Gastroesophageal sphincter (tissue), 3 donors: ENCODE results near the gene ACSL4.

Source experiments
- EP300 ChIP-seq: sonication (generic); formaldehyde crosslinking; IDR thresholded peaks from one replicate; pipeline ENCODE4 v1.6.1; 2017; ENCODE audit warnings: antibody characterized with exemption, mild to moderate bottlenecking
- POLR2A ChIP-seq, 2 donors: fragments of 450-650 bp; IDR thresholded peaks; one replicate each; pipeline ENCODE4 v1.6.1; 2017; ENCODE audit warnings: antibody characterized with exemption in 2 of 2, mild to moderate bottlenecking in 2 of 2, moderate library complexity in 1 of 2
- TF ChIP-seq, protein P1 (sequence below), 4 experiments: fragments of 200-600 bp in 2 of 4; fragments of 450-650 bp in 2 of 4; sonication (generic) in 1 of 4; IDR thresholded peaks; one replicate each; pipeline ENCODE4 v1.5.1; 2017 to 2019; ENCODE audit warnings: antibody characterized with exemption in 4 of 4, mild to moderate bottlenecking in 2 of 4, moderate library complexity in 2 of 4

DNA sequence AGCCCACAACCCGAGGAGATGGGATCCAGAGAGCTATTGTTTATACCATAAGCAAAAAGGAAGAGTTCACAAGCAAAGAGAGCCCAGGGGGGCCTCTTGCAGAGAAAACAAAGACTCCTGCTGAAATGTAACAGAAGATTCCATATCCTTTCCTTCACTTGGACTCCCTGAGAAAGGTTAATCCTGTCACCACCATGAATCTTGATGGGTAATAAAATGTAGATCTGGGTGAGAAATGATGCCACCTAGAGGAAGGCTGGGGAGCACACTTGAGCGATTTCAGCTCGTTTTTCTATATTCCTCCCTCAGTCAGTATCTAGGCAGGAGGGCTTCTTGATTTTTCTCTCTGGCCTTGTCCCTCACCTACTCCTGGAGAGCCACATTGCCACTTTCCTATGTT, 97.9 kb downstream of the ACSL4 start:
- TF ChIP-seq, protein P1, sequence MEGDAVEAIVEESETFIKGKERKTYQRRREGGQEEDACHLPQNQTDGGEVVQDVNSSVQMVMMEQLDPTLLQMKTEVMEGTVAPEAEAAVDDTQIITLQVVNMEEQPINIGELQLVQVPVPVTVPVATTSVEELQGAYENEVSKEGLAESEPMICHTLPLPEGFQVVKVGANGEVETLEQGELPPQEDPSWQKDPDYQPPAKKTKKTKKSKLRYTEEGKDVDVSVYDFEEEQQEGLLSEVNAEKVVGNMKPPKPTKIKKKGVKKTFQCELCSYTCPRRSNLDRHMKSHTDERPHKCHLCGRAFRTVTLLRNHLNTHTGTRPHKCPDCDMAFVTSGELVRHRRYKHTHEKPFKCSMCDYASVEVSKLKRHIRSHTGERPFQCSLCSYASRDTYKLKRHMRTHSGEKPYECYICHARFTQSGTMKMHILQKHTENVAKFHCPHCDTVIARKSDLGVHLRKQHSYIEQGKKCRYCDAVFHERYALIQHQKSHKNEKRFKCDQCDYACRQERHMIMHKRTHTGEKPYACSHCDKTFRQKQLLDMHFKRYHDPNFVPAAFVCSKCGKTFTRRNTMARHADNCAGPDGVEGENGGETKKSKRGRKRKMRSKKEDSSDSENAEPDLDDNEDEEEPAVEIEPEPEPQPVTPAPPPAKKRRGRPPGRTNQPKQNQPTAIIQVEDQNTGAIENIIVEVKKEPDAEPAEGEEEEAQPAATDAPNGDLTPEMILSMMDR (IDR thresholded peaks at IDR 0.05) = peak in 1 of 4 experiments; percentile 38
- TF ChIP-seq EP300 = no peak
- no peak for TF ChIP-seq POLR2A (IDR thresholded peaks at IDR 0.05)
